Endodermal cell (in vitro differentiated cells): ENCODE measurements around the gene TRNAU1AP. TPM values are rescaled to one million over a fixed set of nuclear protein-coding genes. Genes with fewer than 3 reads are reported as not detected.

ENCODE experiments used
- DNase-seq: peaks from one replicate; pipeline ENCODE4 v3.0.0-alpha.2; 2017
- H3K27ac ChIP-seq: 2 replicates; pipeline ENCODE4 v1.5.1; 2013; ENCODE audit warnings: mild to moderate bottlenecking, low read depth, low read length, moderate library complexity
- H3K27me3 ChIP-seq: 2 replicates; pipeline ENCODE4 v1.6.1; 2013; ENCODE audit warnings: mild to moderate bottlenecking, low read length, moderate library complexity; ENCODE audit not compliant: insufficient read depth, control insufficient read depth, poor library complexity, severe bottlenecking
- H3K36me3 ChIP-seq: 2 replicates; pipeline ENCODE4 v1.7.0; 2013; ENCODE audit warnings: mild to moderate bottlenecking, low read length, moderate library complexity; ENCODE audit not compliant: control insufficient read depth, insufficient read depth
- H3K4me1 ChIP-seq: one replicate; pipeline ENCODE4 v1.7.0; 2013; ENCODE audit warnings: low read length; ENCODE audit not compliant: control insufficient read depth, insufficient read depth
- H3K4me3 ChIP-seq: 2 replicates; pipeline ENCODE4 v1.5.1; 2013; ENCODE audit warnings: mild to moderate bottlenecking, low read length, moderate library complexity
- H3K9ac ChIP-seq: 2 replicates; pipeline ENCODE4 v1.6.1; 2013; ENCODE audit warnings: mild to moderate bottlenecking, low read length, moderate library complexity; ENCODE audit not compliant: poor library complexity, severe bottlenecking; ENCODE audit errors: extremely low read depth
- H3K9me3 ChIP-seq: 2 replicates; pipeline ENCODE4 v1.6.1; 2013; ENCODE audit warnings: mild to moderate bottlenecking, low read length, moderate library complexity; ENCODE audit not compliant: control insufficient read depth
- H3K27ac Mint-ChIP-seq: 2 replicates; pipeline ENCODE4 v1.8.0; 2020; ENCODE audit warnings: mixed read lengths
- H3K27me3 Mint-ChIP-seq: 2 replicates; pipeline ENCODE4 v1.8.0; 2021; ENCODE audit warnings: mild to moderate bottlenecking, mixed read lengths; ENCODE audit not compliant: insufficient read depth
- H3K36me3 Mint-ChIP-seq: 2 replicates; pipeline ENCODE4 v1.8.0; 2020; ENCODE audit warnings: low read depth, mixed read lengths
- H3K4me1 Mint-ChIP-seq: 2 replicates; pipeline ENCODE4 v1.8.0; 2020; ENCODE audit warnings: mixed read lengths
- H3K4me3 Mint-ChIP-seq: 2 replicates; pipeline ENCODE4 v1.8.0; 2020; ENCODE audit warnings: mild to moderate bottlenecking, moderate library complexity, mixed read lengths
- H3K9me3 Mint-ChIP-seq: 2 replicates; pipeline ENCODE4 v1.8.0; 2020; ENCODE audit warnings: mild to moderate bottlenecking, mixed read lengths
- CTCF ChIP-seq: fragments of 200-600 bp; sonication (generic); conservative IDR thresholded peaks from 2 replicates; pipeline ENCODE4 v1.5.0; 2021; ENCODE audit warnings: antibody characterized with exemption, mild to moderate bottlenecking
- WGBS, 2 experiments: methylation state at CpG; one replicate each; pipeline versions ENCODE4 v1.1.5 to v1.1.7; 2013; ENCODE audit warnings: missing lambda C conversion rate in 2 of 2, mixed read lengths in 1 of 2; ENCODE audit not compliant: insufficient coverage in 1 of 2, insufficient read length in 1 of 2; 5-methylcytosine and 5-hydroxymethylcytosine counted together
- total RNA-seq, 2 donors: library from RNA; stranded (reverse); fragmentation: NEBNext Ultra II Directional in 1 of 2; extraction: Animal tissue kit (Norgen Biotek cat#: 25700) in 1 of 2; gene quantifications; 2 replicates in 1 of 2; 3 replicates in 1 of 2; pipeline ENCODE4 v1.2.1, GENCODE V29; 2021

TRNAU1AP gene
- total RNA-seq, 2 donors from 2014 or later, result 49.6 to 53.7 TPM

- Mint-ChIP-seq H3K27ac (peak overlapping the region; percentile 28), H3K9me3 (no peaks in the 10 kb centered on the region), H3K27me3 (no peaks in the 10 kb centered on the region), H3K4me1 (peaks cover 13% of the 10 kb centered on the region), H3K4me3 (no peak overlapping the region), H3K36me3 (peaks cover 29% of the 10 kb centered on the region)
- no peak for DNase-seq
- Histone ChIP-seq H3K9me3 (no peaks in the 10 kb centered on the region), H3K4me1 (peaks cover 2% of the 10 kb centered on the region), H3K27me3 (no peaks in the 10 kb centered on the region), H3K4me3 (no peak overlapping the region), H3K9ac (no peak overlapping the region), H3K27ac (no peak overlapping the region), H3K36me3 (peaks cover 14% of the 10 kb centered on the region)
- 93 to 100% methylated on average over 1 of the region's 1 CpG for WGBS, 2 experiments
- no peak for TF ChIP-seq CTCF
These were observed 36.3 kb upstream of the TRNAU1AP start for GRCh38 chr1:28516518-28516956.

- H3K9ac ChIP-seq, result peak overlapping the region; percentile 90
- Mint-ChIP-seq H3K36me3 (peaks cover 25% of the 10 kb centered on the region), H3K9me3 (no peaks in the 10 kb centered on the region), H3K27me3 (no peaks in the 10 kb centered on the region), H3K4me1 (peaks cover 18% of the 10 kb centered on the region), H3K27ac (peak overlapping the region; percentile 84), H3K4me3 (peak overlapping the region; percentile 84)
- peak overlapping the region; percentile 94 for H3K27ac ChIP-seq
- 20 to 36% methylated on average over 1 to 7 of the region's 7 CpGs for WGBS, 2 experiments
- peak overlapping the region; percentile 94 for H3K4me3 ChIP-seq
- H3K36me3 ChIP-seq, result peaks cover 7% of the 10 kb centered on the region
- peaks cover 2% of the 10 kb centered on the region for H3K4me1 ChIP-seq
- no peaks in the 10 kb centered on the region for H3K27me3 ChIP-seq
- peak; percentile 73 for DNase-seq
- no peak for TF ChIP-seq CTCF
- no peaks in the 10 kb centered on the region for H3K9me3 ChIP-seq
These were observed 35.3 kb upstream of the TRNAU1AP start for GRCh38 chr1:28517649-28517999.

- Histone ChIP-seq H3K4me1 (peaks cover 2% of the 10 kb centered on the region), H3K27me3 (no peaks in the 10 kb centered on the region), H3K36me3 (peaks cover 7% of the 10 kb centered on the region), H3K9me3 (no peaks in the 10 kb centered on the region), H3K9ac (peak overlapping the region; percentile 90), H3K27ac (peak overlapping the region; percentile 94), H3K4me3 (peak overlapping the region; percentile 94)
- Mint-ChIP-seq H3K27ac (peak overlapping the region; percentile 99), H3K4me3 (peak overlapping the region; percentile 84), H3K36me3 (peaks cover 24% of the 10 kb centered on the region), H3K4me1 (peaks cover 18% of the 10 kb centered on the region), H3K27me3 (no peaks in the 10 kb centered on the region), H3K9me3 (no peaks in the 10 kb centered on the region)
- TF ChIP-seq CTCF, result peak; percentile 98
- peak; percentile 98 for DNase-seq
- WGBS, 2 experiments, result 0% methylated on average over 22 to 92 of the region's 92 CpGs
These were observed 34.7 kb upstream of the TRNAU1AP start for GRCh38 chr1:28518000-28518744.
